ENCODE results near the gene CLEC4G.

CLEC4G gene

DNA sequence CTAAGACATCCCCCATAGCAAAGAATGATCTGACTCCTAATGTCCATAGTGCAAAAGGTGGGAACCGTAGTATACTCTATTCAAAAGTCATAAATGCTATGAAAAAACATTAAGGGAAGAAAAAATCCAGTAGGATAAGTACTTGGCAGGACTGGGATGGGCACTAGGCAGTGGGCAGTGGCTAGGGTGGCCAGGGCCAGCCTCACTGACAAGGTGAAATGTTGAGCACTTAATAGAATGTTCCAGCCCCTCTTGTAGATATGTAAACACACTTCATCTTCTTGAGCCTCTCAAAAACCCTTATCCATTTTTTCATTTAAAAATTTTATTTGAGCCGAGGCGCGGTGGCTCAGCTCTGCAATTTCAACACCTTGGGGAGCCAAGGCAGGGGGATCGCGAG is 1.5 kb upstream of the CLEC4G start:
- H3K4me3 ChIP-seq (ENCODE audit: low read depth, low read length), result no peak overlapping the region
- TF ChIP-seq, protein P1, sequence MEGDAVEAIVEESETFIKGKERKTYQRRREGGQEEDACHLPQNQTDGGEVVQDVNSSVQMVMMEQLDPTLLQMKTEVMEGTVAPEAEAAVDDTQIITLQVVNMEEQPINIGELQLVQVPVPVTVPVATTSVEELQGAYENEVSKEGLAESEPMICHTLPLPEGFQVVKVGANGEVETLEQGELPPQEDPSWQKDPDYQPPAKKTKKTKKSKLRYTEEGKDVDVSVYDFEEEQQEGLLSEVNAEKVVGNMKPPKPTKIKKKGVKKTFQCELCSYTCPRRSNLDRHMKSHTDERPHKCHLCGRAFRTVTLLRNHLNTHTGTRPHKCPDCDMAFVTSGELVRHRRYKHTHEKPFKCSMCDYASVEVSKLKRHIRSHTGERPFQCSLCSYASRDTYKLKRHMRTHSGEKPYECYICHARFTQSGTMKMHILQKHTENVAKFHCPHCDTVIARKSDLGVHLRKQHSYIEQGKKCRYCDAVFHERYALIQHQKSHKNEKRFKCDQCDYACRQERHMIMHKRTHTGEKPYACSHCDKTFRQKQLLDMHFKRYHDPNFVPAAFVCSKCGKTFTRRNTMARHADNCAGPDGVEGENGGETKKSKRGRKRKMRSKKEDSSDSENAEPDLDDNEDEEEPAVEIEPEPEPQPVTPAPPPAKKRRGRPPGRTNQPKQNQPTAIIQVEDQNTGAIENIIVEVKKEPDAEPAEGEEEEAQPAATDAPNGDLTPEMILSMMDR (IDR thresholded peaks at IDR 0.05; ENCODE audit: low read depth, low read length), result no peak

DNA sequence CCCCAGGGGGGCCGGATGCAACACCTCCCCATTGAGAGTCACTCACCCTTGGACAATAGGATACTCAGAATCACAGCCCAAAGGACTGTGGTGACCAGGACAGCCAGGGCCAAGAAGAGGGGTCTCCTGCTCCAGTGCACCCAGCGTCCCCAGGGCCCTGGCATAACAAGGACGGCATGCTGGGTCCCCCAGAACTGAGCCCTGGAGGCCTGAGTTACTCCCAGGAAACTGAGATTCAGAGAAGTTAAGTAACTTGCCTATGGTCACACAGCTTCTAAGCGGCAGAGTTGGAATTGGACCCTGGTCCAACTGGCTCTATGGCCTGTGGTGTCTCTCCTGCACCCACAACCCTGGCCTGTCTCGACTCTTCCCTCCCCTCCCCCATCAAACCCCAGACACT is 295 bp downstream of the CLEC4G start:
- H3K4me3 ChIP-seq (ENCODE audit: low read depth, low read length), result no peak overlapping the region
- TF ChIP-seq, protein P1 (IDR thresholded peaks at IDR 0.05; ENCODE audit: low read depth, low read length), result no peak

DNA sequence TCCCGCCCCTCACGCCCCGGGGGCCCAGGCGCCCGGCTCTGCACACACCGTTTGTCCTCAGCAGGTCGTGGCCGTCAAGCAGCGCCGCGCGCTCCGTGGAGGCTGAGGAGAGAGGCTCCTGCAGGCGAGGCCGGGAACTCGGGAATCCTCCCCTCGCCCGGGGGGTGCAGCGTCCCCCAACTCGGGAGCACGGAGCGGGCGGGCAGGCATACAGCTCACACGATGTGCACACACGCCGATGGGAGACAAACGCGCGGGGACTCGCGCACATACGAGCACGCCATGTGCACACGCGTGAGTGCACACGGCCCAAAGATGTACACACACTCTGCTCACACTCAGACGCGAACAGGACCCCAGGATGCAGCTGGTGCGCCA is 703 bp downstream of the CLEC4G start:
- TF ChIP-seq, protein P1 (IDR thresholded peaks at IDR 0.05; ENCODE audit: low read depth, low read length), result no peak
- H3K4me3 ChIP-seq (ENCODE audit: low read depth, low read length), result no peak overlapping the region

DNA sequence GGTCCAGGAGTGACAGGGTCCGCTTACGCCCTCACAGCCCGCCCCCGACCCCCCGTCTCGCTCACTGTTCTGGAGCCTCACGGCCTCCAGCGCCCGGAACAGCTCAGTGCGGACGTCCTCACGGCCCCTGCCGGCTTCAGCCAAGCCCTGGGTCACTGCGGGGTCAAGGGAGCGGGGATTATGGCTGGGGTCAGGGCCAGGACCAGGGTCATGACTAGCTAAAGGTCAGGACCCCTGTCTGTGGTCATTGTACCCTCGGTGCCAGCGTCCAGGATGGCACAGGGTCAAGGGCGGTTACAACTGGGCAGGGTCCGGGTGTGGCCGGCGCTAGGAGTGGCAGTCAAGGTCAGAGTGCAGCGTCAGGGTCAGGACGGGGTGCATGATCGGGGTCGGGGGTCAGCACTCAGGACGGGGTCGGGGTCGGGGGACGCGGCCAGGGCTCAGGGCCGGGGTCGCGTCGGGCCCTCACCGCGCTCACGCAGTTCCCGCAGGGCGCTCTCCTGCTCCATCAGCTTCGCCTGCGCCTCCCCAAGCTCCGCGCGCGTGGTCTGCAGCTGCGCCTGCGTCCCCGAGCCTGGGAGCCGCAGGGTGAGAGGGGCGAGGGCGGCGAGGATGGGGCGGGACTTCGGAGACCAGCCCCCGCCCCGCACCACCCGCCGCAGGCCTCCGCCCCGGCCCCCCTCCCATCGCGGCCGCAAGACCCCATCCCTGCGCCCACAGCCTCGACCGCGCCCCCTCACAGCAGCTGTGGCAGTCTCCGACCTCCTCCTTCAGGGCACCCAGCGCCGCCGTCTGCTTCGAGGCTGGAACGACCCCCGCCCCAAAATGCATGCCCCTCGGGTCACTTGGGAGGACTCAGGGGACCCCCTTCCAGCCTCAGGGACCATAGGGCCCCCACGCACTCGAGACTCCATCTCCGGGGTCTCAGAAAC is 1.4 kb downstream of the CLEC4G start:
- no peak overlapping the region for H3K4me3 ChIP-seq (ENCODE audit: low read depth, low read length)
- TF ChIP-seq, protein P1 (IDR thresholded peaks at IDR 0.05; ENCODE audit: low read depth, low read length), result no peak

DNA sequence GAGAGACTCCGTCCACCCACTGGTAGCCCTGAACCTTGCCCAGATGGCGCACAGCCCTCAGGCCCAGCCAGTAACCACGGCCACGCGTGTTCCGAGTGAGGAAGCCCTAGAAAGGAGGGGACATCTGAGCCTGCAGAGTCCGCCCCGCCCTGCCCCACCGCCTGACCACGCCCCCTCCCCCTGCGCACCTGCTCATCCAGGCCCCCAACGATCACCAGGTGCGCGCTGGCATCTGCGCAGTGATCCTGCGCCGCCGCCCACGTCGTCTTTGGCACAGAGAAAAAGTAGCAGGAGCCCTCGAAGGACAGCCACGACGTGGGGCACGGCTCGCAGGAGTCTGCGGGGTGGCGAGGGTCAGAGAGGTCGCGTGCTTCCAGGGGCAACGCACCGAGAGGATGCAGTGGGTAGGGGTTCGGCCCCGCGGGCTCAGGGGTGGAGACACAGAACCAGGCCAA is 2.1 kb downstream of the CLEC4G start:
- TF ChIP-seq, protein P1 (IDR thresholded peaks at IDR 0.05; ENCODE audit: low read depth, low read length), result no peak
- H3K4me3 ChIP-seq (ENCODE audit: low read depth, low read length), result no peak overlapping the region

DNA sequence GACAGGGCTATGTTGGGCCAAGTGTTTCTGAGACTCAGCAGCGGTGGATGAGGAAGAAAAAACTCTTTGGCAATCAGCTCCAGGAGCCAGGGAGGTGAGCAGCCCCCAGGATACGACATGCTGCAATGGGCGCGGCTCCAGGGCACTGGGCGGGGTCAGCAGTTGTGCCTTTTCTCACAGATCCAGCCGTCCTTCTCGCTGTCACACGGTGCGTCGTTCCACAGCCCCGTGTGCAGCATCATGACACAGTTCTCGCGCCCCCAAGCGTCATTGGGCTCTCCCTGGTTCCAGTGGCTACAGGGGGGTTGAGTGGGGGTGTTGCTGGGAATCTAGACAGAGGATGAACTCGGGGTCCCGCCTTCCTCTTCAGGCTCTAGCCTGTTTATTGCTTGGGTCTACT is 2.7 kb downstream of the CLEC4G start:
- no peak overlapping the region for H3K4me3 ChIP-seq (ENCODE audit: low read depth, low read length)
- TF ChIP-seq, protein P1 (IDR thresholded peaks at IDR 0.05; ENCODE audit: low read depth, low read length), result no peak

DNA sequence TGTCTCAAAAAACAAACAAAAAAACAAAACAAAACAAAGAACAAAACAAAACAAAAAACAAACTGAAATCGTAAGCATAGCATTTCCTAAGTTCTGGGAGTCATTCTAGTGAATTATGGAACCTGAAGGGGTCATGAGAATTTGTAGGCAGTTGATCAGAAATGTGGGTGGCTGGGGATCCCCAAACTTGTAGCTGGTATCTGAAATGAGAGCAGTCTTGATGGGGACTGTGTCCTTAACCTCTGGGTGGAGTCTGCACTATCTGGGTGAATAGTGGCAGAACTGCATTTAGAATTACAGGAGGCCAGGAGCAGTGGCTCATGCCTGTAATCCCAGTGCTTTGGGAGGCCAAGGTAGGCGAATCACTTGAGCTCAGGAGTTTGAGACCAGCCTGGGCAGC is 6.1 kb downstream of the CLEC4G start:
- TF ChIP-seq, protein P1 (IDR thresholded peaks at IDR 0.05; ENCODE audit: low read depth, low read length), result no peak
- no peak overlapping the region for H3K4me3 ChIP-seq (ENCODE audit: low read depth, low read length)
